GM12874 (cell line): ENCODE results near the gene EGFL8.

Source experiments
- CTCF ChIP-seq: IDR thresholded peaks from 2 replicates; pipeline ENCODE4 v1.5.1; 2011; ENCODE audit warnings: low read depth, mild to moderate bottlenecking, control low read depth, low read length, moderate library complexity; ENCODE audit not compliant: insufficient read depth

EGFL8 gene

GRCh38 chr6:32123681-32124080, 40.7 kb upstream of the EGFL8 start:
- no peak for TF ChIP-seq CTCF

GRCh38 chr6:32126880-32127279, 37.5 kb upstream of the EGFL8 start:
- TF ChIP-seq CTCF = no peak

GRCh38 chr6:32127409-32127716, 37.0 kb upstream of the EGFL8 start:
- TF ChIP-seq CTCF = no peak

GRCh38 chr6:32127717-32128592, 36.4 kb upstream of the EGFL8 start, which contains the start of gene ATF6B:
ATF6B (minus strand) TSS chr6:32128246; CDS start chr6:32128207, 39 bp downstream.
- no peak for TF ChIP-seq CTCF

GRCh38 chr6:32128751-32129296, 35.6 kb upstream of the EGFL8 start:
- TF ChIP-seq CTCF = no peak

GRCh38 chr6:32129297-32130088, 34.9 kb upstream of the EGFL8 start:
- TF ChIP-seq CTCF = no peak

GRCh38 chr6:32131439-32131948, 32.9 kb upstream of the EGFL8 start:
- no peak for TF ChIP-seq CTCF
